RWPE2 (cell line): ENCODE data around the gene PIP4K2B.
"Not testable (repeated sequence)": the region's sequence is repeated elsewhere in the genome, so short reads cannot be mapped to it uniquely, and the experiment has no call there.

Source experiments
- ATAC-seq: fragments of 200-7000 bp; cut with Tn5 transposase; 3 replicates; pipeline ENCODE4 v1.9.1; 2021; ENCODE audit warnings: low read depth
- DNase-seq: peaks from one replicate; pipeline ENCODE4 v3.0.0-alpha.2; 2020; ENCODE audit warnings: low spot score
- H3K27ac ChIP-seq: fragments of 450-650 bp; 2 replicates; pipeline ENCODE4 v1.5.1; 2017; ENCODE audit warnings: mild to moderate bottlenecking; ENCODE audit not compliant: poor library complexity, severe bottlenecking
- H3K27me3 ChIP-seq: fragments of 250-450 bp; sonication (Bioruptor Pico); 2 replicates; pipeline ENCODE4 v1.5.1; 2021; ENCODE audit warnings: mild to moderate bottlenecking, moderate library complexity; ENCODE audit not compliant: insufficient read depth, poor library complexity, severe bottlenecking
- H3K36me3 ChIP-seq: fragments of 250-450 bp; sonication (Bioruptor Pico); 2 replicates; pipeline ENCODE4 v1.5.1; 2020; ENCODE audit warnings: low read depth, mild to moderate bottlenecking, moderate library complexity
- H3K4me1 ChIP-seq: fragments of 250-450 bp; sonication (Bioruptor Pico); 2 replicates; pipeline ENCODE4 v1.5.1; 2021; ENCODE audit warnings: mild to moderate bottlenecking, moderate library complexity; ENCODE audit not compliant: insufficient read depth, poor library complexity, severe bottlenecking
- H3K4me3 ChIP-seq: fragments of 250-450 bp; sonication (Bioruptor Pico); 2 replicates; pipeline ENCODE4 v1.5.1; 2021; ENCODE audit warnings: mild to moderate bottlenecking, moderate library complexity; ENCODE audit not compliant: severe bottlenecking
- H3K9me3 ChIP-seq: fragments of 250-450 bp; sonication (Bioruptor Pico); 2 replicates; pipeline ENCODE4 v1.5.1; 2021; ENCODE audit warnings: mild to moderate bottlenecking, moderate library complexity; ENCODE audit not compliant: severe bottlenecking
- TF ChIP-seq, protein P1 (sequence below): fragments of 450-650 bp; IDR thresholded peaks from one replicate; pipeline ENCODE4 v1.5.1; 2017; ENCODE audit warnings: mild to moderate bottlenecking, moderate library complexity; ENCODE audit not compliant: poor library complexity, severe bottlenecking

PIP4K2B gene

DNA sequence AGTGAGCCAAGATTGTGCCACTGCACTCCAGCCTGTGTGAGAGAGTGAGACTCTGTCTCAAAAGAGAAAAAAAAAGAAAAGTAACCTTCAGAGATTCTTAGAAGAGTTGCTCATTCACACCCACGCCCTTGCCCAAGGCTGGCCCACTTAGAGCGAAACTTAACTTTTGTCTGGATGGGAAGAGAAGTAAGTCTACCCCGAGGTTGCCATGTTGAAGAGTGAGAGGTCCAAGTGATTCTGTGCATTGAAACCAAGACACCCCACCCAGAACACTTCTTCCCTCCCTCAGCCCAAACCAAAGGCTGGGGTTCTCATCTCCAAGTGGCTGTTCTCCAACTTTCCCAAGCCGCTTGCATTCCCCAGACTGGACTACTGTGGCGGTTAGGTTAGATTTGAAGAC lies 71.6 kb downstream of the PIP4K2B start:
- H3K4me3 ChIP-seq = no peak overlapping the region
- H3K27ac ChIP-seq = no peak overlapping the region
- no peak for DNase-seq
- no peak for ATAC-seq
- no peaks in the 10 kb centered on the region for H3K27me3 ChIP-seq
- H3K4me1 ChIP-seq = no peaks in the 10 kb centered on the region
- TF ChIP-seq, protein P1, sequence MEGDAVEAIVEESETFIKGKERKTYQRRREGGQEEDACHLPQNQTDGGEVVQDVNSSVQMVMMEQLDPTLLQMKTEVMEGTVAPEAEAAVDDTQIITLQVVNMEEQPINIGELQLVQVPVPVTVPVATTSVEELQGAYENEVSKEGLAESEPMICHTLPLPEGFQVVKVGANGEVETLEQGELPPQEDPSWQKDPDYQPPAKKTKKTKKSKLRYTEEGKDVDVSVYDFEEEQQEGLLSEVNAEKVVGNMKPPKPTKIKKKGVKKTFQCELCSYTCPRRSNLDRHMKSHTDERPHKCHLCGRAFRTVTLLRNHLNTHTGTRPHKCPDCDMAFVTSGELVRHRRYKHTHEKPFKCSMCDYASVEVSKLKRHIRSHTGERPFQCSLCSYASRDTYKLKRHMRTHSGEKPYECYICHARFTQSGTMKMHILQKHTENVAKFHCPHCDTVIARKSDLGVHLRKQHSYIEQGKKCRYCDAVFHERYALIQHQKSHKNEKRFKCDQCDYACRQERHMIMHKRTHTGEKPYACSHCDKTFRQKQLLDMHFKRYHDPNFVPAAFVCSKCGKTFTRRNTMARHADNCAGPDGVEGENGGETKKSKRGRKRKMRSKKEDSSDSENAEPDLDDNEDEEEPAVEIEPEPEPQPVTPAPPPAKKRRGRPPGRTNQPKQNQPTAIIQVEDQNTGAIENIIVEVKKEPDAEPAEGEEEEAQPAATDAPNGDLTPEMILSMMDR = no peak
- peaks cover 18% of the 10 kb centered on the region for H3K36me3 ChIP-seq
- no peaks in the 10 kb centered on the region for H3K9me3 ChIP-seq

DNA sequence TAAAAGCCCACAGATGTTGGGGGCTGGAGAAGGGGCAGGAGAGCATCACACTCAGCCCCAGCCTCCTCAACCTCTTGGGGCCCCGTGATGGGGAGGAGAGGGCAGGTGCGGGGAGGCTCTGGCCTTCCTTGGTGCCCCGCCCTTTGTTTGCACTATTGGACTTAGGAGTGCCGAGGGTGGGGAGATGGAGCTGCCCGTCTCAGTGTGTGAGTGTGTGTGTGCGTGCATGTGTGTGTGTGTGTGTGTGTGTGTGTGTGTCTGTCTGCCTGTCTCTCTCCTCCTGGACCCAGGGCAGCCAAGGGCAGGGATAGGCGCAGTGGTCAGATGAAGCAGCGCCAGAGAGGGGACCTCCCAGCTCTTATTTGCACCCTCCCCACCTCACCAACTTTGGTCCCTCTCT lies 73.2 kb downstream of the PIP4K2B start:
- not testable (repeated sequence) for ATAC-seq, DNase-seq, H3K27me3 ChIP-seq, H3K4me1 ChIP-seq, H3K36me3 ChIP-seq, H3K4me3 ChIP-seq, H3K9me3 ChIP-seq, H3K27ac ChIP-seq

DNA sequence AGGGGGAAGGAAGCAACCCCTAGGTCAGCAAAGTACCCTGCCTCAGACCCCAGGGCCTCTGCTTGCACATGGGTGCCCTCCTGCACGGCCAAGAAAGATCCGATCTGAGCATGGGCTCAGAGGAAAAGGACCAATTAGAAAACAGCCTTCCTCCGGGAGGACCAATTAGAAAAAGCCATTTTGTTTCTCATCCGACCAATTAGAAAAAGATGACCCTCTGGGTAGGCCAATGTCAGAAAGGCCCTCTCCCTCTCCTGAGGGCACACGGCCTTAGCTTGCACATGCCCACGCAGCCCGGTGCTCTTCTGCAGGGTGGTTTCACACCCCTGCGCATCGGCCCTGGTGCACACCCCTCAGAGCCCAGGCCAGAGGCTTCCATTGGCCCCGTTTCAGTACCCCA lies 74.3 kb downstream of the PIP4K2B start:
- DNase-seq (no peak), ATAC-seq (no peak)
- Histone ChIP-seq H3K27ac (no peak overlapping the region), H3K4me3 (no peak overlapping the region), H3K9me3 (no peaks in the 10 kb centered on the region), H3K4me1 (no peaks in the 10 kb centered on the region), H3K36me3 (peaks cover 15% of the 10 kb centered on the region), H3K27me3 (no peaks in the 10 kb centered on the region)
- TF ChIP-seq, protein P1 = no peak

DNA sequence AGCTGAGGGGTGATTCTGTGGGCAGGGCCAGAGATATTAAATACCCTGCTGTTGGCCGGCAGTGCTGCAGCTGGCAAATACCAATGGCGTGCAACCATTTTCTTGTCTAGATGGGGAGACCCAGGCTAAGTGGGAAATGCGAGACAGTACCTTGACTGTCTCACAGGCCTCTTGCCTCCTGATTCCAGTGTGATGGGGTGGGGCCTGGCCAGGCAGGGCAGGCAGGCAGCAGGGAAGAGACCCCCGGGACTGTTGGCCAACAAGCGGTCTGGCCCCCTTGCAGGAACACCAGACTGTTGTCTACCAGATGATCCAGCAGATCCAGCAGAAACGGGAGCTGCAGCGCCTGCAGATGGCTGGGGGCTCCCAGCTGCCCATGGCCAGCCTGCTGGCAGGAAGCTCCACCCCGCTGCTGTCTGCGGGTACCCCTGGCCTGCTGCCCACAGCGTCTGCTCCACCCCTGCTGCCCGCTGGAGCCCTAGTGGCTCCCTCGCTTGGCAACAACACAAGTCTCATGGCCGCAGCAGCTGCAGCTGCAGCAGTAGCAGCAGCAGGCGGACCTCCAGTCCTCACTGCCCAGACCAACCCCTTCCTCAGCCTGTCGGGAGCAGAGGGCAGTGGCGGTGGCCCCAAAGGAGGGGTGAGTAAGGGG lies 74.9 kb downstream of the PIP4K2B start:
- no peak for ATAC-seq

DNA sequence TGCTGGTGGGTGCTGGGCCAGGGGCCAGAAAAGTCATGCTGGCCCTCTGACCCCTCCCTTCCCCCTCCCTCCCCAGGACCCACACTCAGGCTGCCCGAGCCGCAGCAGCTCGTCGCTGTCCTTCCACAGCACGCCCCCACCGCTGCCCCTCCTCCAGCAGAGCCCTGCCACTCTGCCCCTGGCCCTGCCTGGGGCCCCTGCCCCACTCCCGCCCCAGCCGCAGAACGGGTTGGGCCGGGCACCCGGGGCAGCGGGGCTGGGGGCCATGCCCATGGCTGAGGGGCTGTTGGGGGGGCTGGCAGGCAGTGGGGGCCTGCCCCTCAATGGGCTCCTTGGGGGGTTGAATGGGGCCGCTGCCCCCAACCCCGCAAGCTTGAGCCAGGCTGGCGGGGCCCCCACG lies 77.6 kb downstream of the PIP4K2B start:
- ATAC-seq = no peak
- no peak overlapping the region for H3K27ac ChIP-seq

More for the DNA sequence above, 74.9 kb downstream of the PIP4K2B start:
- Histone ChIP-seq H3K27ac (no peak overlapping the region), H3K4me3 (no peak overlapping the region), H3K4me1 (no peaks in the 10 kb centered on the region), H3K27me3 (no peaks in the 10 kb centered on the region), H3K9me3 (no peaks in the 10 kb centered on the region), H3K36me3 (peaks cover 20% of the 10 kb centered on the region)
- no peak for DNase-seq
- TF ChIP-seq, protein P1 = no peak

More for the DNA sequence above, 77.6 kb downstream of the PIP4K2B start:
- TF ChIP-seq, protein P1 = no peak
- Histone ChIP-seq H3K4me3 (no peak overlapping the region), H3K9me3 (no peaks in the 10 kb centered on the region), H3K36me3 (peaks cover 36% of the 10 kb centered on the region), H3K4me1 (no peaks in the 10 kb centered on the region), H3K27me3 (no peaks in the 10 kb centered on the region)
- no peak for DNase-seq
